Right atrium auricular region (tissue), 2 donors: ENCODE data around the gene SUCLG2. TPM values are rescaled to one million over a fixed set of nuclear protein-coding genes. Genes with fewer than 3 reads are reported as not detected.
"Not testable (repeated sequence)": the region's sequence is repeated elsewhere in the genome, so short reads cannot be mapped to it uniquely, and the experiment has no call there.

Experiments
- DNase-seq: peaks from one replicate; pipeline ENCODE4 v3.0.0-alpha.2; 2019; ENCODE audit warnings: low spot score
- H3K27ac ChIP-seq, 2 donors: fragments of 200-600 bp; sonication (generic); 1 replicate in 1 of 2; 2 replicates in 1 of 2; pipeline ENCODE4 v1.5.1; 2016 to 2019
- H3K27me3 ChIP-seq, 2 donors: fragments of 200-600 bp; sonication (generic); one replicate each; pipeline versions ENCODE4 v1.5.1 to v1.6.0; 2017 to 2019
- H3K36me3 ChIP-seq: fragments of 200-600 bp; sonication (generic); one replicate; pipeline ENCODE4 v1.5.1; 2016
- H3K4me1 ChIP-seq, 2 donors: fragments of 200-600 bp; sonication (generic); one replicate each; pipeline versions ENCODE4 v1.5.1 to v1.6.0; 2017 to 2019
- H3K4me3 ChIP-seq, 2 donors: fragments of 200-600 bp; sonication (generic); 1 replicate in 1 of 2; 2 replicates in 1 of 2; pipeline ENCODE4 v1.5.1; 2017 to 2019; ENCODE audit warnings: mild to moderate bottlenecking in 1 of 2, moderate library complexity in 1 of 2
- H3K9me3 ChIP-seq, 2 donors: fragments of 200-600 bp; sonication (generic); one replicate each; pipeline ENCODE4 v1.5.1; 2019
- total RNA-seq, 2 donors: library from RNA; depleted of rRNA; stranded (reverse); fragments of >200 nt; gene quantifications; one replicate each; pipeline ENCODE4 v1.1.0, GENCODE V29; 2016
- TF ChIP-seq, protein P1 (sequence below), 2 donors: fragments of 200-600 bp; sonication (generic); IDR thresholded peaks; one replicate each; pipeline ENCODE4 v1.5.1; 2019; ENCODE audit warnings: antibody characterized with exemption in 2 of 2

SUCLG2 gene
- total RNA-seq, 2 donors from 2014 or later, result 39.0 to 81.5 TPM

DNA sequence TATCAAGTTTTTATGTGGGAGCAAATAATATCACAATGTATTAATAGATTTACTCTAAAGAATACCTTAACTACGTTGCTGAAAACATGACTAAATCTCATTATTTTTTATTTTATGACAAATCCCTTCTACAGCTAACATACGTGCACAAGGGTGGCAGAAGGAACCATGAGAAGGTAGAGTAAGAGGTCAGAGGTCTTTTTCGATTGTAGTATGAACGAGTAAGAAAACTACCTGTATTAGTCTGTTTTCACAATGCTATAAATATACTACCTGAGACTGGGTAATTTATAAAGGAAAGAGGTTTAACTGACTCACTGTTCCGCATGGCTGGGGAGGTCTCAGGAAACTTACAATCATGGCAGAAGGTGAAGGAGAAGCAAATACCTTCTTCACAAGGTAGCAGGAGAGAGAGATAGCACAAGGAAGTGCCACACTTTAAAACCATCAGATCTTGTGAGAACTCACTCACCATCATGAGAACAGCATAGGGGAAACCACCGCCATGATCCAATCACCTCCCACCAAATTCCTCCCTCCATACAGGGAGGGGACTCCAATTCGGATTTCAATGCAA is 95.3 kb downstream of the SUCLG2 start:
- no peak for DNase-seq

DNA sequence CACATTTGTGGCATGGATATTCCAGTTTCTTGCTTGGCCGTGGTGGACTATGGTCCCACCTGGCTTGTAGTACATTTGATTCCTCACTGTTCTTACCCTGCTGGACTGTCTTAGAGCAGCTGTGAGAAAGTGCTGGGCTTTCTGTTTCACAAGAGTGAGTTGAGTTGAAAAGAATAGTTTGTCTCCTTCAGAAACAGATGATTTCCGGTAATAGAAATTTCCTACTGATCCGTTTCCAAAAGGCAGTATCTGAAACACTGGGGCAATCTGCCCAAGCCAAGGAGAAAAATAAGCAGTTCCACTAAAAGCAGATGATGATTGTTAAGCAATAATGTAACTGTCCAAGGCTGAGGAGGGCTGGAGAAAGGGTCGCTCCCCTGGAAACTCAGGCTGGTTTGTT is 96.0 kb downstream of the SUCLG2 start:
- Histone ChIP-seq H3K27ac (no peak overlapping the region), H3K36me3 (no peaks in the 10 kb centered on the region), H3K4me3 (no peak overlapping the region), H3K4me1 (no peaks in the 10 kb centered on the region), H3K9me3 (no peaks in the 10 kb centered on the region), H3K27me3 (no peaks in the 10 kb centered on the region)
- no peak for DNase-seq
- TF ChIP-seq, protein P1, sequence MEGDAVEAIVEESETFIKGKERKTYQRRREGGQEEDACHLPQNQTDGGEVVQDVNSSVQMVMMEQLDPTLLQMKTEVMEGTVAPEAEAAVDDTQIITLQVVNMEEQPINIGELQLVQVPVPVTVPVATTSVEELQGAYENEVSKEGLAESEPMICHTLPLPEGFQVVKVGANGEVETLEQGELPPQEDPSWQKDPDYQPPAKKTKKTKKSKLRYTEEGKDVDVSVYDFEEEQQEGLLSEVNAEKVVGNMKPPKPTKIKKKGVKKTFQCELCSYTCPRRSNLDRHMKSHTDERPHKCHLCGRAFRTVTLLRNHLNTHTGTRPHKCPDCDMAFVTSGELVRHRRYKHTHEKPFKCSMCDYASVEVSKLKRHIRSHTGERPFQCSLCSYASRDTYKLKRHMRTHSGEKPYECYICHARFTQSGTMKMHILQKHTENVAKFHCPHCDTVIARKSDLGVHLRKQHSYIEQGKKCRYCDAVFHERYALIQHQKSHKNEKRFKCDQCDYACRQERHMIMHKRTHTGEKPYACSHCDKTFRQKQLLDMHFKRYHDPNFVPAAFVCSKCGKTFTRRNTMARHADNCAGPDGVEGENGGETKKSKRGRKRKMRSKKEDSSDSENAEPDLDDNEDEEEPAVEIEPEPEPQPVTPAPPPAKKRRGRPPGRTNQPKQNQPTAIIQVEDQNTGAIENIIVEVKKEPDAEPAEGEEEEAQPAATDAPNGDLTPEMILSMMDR (IDR thresholded peaks at IDR 0.05), result no peak

More for the DNA sequence above, 95.3 kb downstream of the SUCLG2 start:
- TF ChIP-seq, protein P1 (IDR thresholded peaks at IDR 0.05), result no peak
- H3K4me1 ChIP-seq, result no peaks in the 10 kb centered on the region
- no peak overlapping the region for H3K4me3 ChIP-seq
- no peaks in the 10 kb centered on the region for H3K9me3 ChIP-seq
- H3K36me3 ChIP-seq, result no peaks in the 10 kb centered on the region
- no peaks in the 10 kb centered on the region for H3K27me3 ChIP-seq
- no peak overlapping the region for H3K27ac ChIP-seq

DNA sequence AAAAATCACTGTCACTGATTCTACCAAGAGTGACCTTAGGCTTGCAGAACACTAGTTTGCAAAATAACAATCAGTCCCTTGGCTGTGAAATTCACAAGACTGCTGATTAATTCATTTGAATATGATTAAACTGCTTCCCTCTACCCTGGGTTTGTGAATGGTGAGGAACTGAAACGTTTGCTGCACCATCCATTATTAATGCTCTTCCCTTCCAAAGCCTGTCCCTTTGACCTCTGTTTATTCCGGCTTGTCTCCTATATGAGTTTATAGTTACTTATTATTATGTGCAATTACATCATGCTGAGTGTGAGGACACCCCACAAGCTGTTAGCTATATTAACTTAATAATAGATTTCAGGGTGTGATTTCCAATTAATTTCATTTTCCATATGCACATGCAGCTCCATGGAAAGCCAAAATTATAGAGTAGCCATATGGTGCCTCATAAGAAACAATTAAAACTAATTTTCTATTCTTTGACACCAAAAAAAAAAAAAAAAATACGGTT is 96.5 kb downstream of the SUCLG2 start:
- no peaks in the 10 kb centered on the region for H3K27me3 ChIP-seq
- TF ChIP-seq, protein P1 (IDR thresholded peaks at IDR 0.05), result no peak
- H3K4me1 ChIP-seq, result no peaks in the 10 kb centered on the region
- H3K36me3 ChIP-seq, result no peaks in the 10 kb centered on the region
- H3K27ac ChIP-seq, result no peak overlapping the region
- H3K4me3 ChIP-seq, result no peak overlapping the region
- H3K9me3 ChIP-seq, result no peaks in the 10 kb centered on the region
- no peak for DNase-seq

DNA sequence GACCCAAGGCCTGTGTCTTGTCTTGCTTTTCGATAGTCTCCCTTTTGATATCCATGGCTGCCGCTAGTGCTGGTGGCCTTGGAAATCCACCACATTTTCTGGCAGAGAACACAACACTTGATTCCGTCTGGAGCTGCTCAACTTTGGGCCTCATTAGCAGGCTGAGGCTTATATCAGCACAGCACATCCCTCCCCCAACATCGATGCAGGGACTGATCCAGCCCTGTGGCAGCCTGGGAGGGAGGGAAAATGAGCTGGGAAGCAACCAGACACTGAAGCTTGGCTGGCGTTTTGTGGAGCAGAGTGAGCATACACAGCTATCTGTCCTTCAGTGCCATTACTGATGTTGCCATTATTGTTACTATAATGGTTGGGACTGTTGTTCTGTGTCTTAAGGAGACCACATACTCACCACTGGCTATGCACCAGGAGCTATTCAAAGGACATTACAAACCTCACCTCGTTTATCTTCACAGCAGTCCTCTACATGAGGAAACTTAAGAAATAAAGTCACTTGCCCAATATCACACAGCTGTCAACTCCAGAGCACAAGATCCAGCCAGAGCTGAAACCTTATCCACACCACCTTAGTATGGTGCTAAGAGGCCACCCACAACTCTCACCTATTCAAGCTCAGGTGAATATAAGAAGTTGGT is 102.9 kb downstream of the SUCLG2 start:
- no peaks in the 10 kb centered on the region for H3K4me1 ChIP-seq
- no peaks in the 10 kb centered on the region for H3K36me3 ChIP-seq
- H3K9me3 ChIP-seq, result no peaks in the 10 kb centered on the region
- no peak for DNase-seq
- no peak overlapping the region for H3K4me3 ChIP-seq
- H3K27ac ChIP-seq, result no peak overlapping the region
- TF ChIP-seq, protein P1 (IDR thresholded peaks at IDR 0.05), result no peak
- H3K27me3 ChIP-seq, result no peaks in the 10 kb centered on the region

DNA sequence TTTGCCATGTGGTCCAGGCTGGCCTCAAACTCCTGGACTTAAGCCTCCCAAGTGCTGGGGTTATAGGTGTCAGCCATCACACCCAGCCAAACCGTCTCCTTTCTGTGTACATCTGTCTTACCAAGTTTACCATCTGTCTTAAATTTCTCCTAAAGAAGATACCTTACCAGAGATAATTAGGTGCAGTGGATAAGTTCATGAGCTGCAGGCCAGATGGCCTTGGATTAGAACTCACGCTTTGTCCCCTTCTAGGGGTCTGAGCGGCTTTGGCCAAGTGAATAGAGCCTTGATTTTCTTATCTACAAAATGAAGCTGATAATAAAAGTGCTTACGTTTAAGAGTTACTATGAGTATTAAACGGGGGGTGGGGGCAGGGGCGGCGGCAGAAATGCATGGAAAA is 103.9 kb downstream of the SUCLG2 start:
- H3K36me3 ChIP-seq, result no peaks in the 10 kb centered on the region
- H3K4me1 ChIP-seq, result no peaks in the 10 kb centered on the region
- H3K27ac ChIP-seq, result no peak overlapping the region
- H3K9me3 ChIP-seq, result no peaks in the 10 kb centered on the region
- no peaks in the 10 kb centered on the region for H3K27me3 ChIP-seq
- H3K4me3 ChIP-seq, result no peak overlapping the region
- TF ChIP-seq, protein P1 (IDR thresholded peaks at IDR 0.05), result no peak
- DNase-seq, result no peak

DNA sequence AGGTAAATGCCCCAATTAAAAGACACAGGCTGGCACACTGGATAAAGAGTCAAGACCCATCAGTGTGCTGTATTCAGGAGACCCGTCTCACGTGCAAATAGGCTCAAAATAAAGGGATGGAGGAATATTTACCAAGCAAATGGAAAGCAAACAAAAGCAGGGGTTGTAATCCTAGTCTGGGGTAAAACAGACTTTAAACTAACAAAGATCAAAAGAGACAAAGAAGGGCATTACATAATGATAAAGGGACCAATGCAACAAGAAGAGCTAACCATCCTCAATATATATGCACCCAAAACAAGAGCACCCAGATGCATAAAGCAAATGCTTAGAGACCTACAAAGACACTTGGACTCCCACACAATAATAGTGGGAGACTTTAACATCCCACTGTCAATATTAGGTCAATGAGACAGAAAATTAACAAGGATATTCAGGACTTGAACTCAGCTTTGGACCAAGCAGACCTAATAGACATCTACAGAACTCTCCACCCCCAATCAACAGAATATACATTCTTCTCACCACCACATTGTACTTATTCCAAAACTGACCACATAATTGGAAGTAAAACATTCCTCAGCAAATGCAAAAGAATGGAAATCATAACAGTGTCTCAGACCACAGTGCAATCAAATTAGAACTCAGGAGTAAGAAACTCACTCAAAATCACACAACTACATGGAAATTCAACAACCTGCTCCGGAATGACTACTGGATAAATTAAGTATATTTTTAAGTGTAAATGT is 111.7 kb downstream of the SUCLG2 start:
- not testable (repeated sequence) for H3K4me1 ChIP-seq, H3K27me3 ChIP-seq, H3K36me3 ChIP-seq, DNase-seq, H3K27ac ChIP-seq, H3K9me3 ChIP-seq, H3K4me3 ChIP-seq
